Type B pancreatic cell (in vitro differentiated cells): ENCODE results near the gene LGALS7. TPM values are rescaled to one million over a fixed set of nuclear protein-coding genes. Genes with fewer than 3 reads are reported as not detected.

ENCODE experiments used
- DNase-seq: peaks from one replicate; pipeline ENCODE4 v3.0.0; 2021; ENCODE audit warnings: mixed read lengths; ENCODE audit not compliant: unreplicated experiment; ENCODE audit errors: extremely low spot score
- H3K27ac Mint-ChIP-seq: 2 replicates; pipeline ENCODE4 v1.8.0; 2021; ENCODE audit warnings: mild to moderate bottlenecking, mixed read lengths
- H3K27me3 Mint-ChIP-seq: 2 replicates; pipeline ENCODE4 v1.8.0; 2021; ENCODE audit warnings: mixed read lengths
- H3K36me3 Mint-ChIP-seq: 2 replicates; pipeline ENCODE4 v1.8.0; 2021; ENCODE audit warnings: mixed read lengths
- H3K4me1 Mint-ChIP-seq: one replicate; pipeline ENCODE4 v1.8.0; 2021; ENCODE audit warnings: mixed read lengths; ENCODE audit not compliant: unreplicated experiment
- H3K4me3 Mint-ChIP-seq: 2 replicates; pipeline ENCODE4 v1.8.0; 2021; ENCODE audit warnings: mild to moderate bottlenecking, mixed read lengths
- H3K9me3 Mint-ChIP-seq: 2 replicates; pipeline ENCODE4 v1.8.0; 2021; ENCODE audit warnings: mixed read lengths
- CTCF ChIP-seq: fragments of 200-600 bp; sonication (generic); conservative IDR thresholded peaks from 2 replicates; pipeline ENCODE4 v1.5.0; 2021; ENCODE audit warnings: antibody characterized with exemption, mild to moderate bottlenecking
- total RNA-seq: library from RNA; stranded (reverse); gene quantifications from 2 replicates; pipeline ENCODE4 v1.2.1, GENCODE V29; 2021; ENCODE audit warnings: low replicate concordance

The LGALS7 gene
- total RNA-seq, 1 donor from 2014 or later, result 1.8 TPM

GRCh38 chr19:38742296-38742695 lies 31.0 kb downstream of the LGALS7 start:
- H3K36me3 Mint-ChIP-seq, result no peaks in the 10 kb centered on the region
- no peaks in the 10 kb centered on the region for H3K9me3 Mint-ChIP-seq
- peaks cover 7% of the 10 kb centered on the region for H3K27me3 Mint-ChIP-seq
- no peak for TF ChIP-seq CTCF
- H3K4me1 Mint-ChIP-seq, result peaks cover 6% of the 10 kb centered on the region
- H3K4me3 Mint-ChIP-seq, result no peak overlapping the region
- H3K27ac Mint-ChIP-seq, result peak overlapping the region; percentile 36
- no peak for DNase-seq

- no peaks in the 10 kb centered on the region for H3K36me3 Mint-ChIP-seq
- H3K4me1 Mint-ChIP-seq, result peaks cover 6% of the 10 kb centered on the region
- TF ChIP-seq CTCF, result no peak
- DNase-seq, result no peak
- H3K27me3 Mint-ChIP-seq, result peaks cover 7% of the 10 kb centered on the region
- no peak overlapping the region for H3K27ac Mint-ChIP-seq
- H3K4me3 Mint-ChIP-seq, result no peak overlapping the region
- H3K9me3 Mint-ChIP-seq, result no peaks in the 10 kb centered on the region
These were observed 31.6 kb downstream of the LGALS7 start for GRCh38 chr19:38741670-38742069.

- Mint-ChIP-seq H3K4me1 (peaks cover 6% of the 10 kb centered on the region), H3K4me3 (no peak overlapping the region), H3K27ac (no peak overlapping the region), H3K9me3 (no peaks in the 10 kb centered on the region), H3K27me3 (peaks cover 7% of the 10 kb centered on the region), H3K36me3 (no peaks in the 10 kb centered on the region)
- TF ChIP-seq CTCF, result no peak
- no peak for DNase-seq
These were observed 32.4 kb downstream of the LGALS7 start for GRCh38 chr19:38740932-38741331.

- Mint-ChIP-seq H3K9me3 (no peaks in the 10 kb centered on the region), H3K27me3 (peaks cover 7% of the 10 kb centered on the region), H3K4me3 (no peak overlapping the region), H3K4me1 (peaks cover 6% of the 10 kb centered on the region), H3K36me3 (no peaks in the 10 kb centered on the region), H3K27ac (no peak overlapping the region)
- no peak for TF ChIP-seq CTCF
- DNase-seq, result no peak
These were observed 33.1 kb downstream of the LGALS7 start for GRCh38 chr19:38740257-38740592.

GRCh38 chr19:38739440-38740256 lies 33.7 kb downstream of the LGALS7 start:
- Mint-ChIP-seq H3K27ac (peak overlapping the region; percentile 50), H3K27me3 (peaks cover 10% of the 10 kb centered on the region), H3K4me3 (no peak overlapping the region), H3K9me3 (no peaks in the 10 kb centered on the region), H3K36me3 (no peaks in the 10 kb centered on the region), H3K4me1 (peaks cover 6% of the 10 kb centered on the region)
- no peak for TF ChIP-seq CTCF
- no peak for DNase-seq
